Stimulated activated naive CD8-positive, alpha-beta T cell treated with anti-CD3 and anti-CD28 coated beads, Interleukin-15, Interleukin-2, amounts not matched to agents 100 U/mL and 50 U/mL, for 24 hours (primary cell): ENCODE measurements around the gene MYO18B.

Experiments
- ATAC-seq: fragments of 150-1000 bp; cut with Tn5 transposase; one replicate; pipeline ENCODE4 v1.10.0; 2021
- DNase-seq: peaks from one replicate; pipeline ENCODE4 v3.0.0; 2021

The MYO18B gene

GRCh38 chr22:26055693-26056092 lies 313.7 kb downstream of the MYO18B start:
- DNase-seq = no peak
- ATAC-seq = no peak

DNA sequence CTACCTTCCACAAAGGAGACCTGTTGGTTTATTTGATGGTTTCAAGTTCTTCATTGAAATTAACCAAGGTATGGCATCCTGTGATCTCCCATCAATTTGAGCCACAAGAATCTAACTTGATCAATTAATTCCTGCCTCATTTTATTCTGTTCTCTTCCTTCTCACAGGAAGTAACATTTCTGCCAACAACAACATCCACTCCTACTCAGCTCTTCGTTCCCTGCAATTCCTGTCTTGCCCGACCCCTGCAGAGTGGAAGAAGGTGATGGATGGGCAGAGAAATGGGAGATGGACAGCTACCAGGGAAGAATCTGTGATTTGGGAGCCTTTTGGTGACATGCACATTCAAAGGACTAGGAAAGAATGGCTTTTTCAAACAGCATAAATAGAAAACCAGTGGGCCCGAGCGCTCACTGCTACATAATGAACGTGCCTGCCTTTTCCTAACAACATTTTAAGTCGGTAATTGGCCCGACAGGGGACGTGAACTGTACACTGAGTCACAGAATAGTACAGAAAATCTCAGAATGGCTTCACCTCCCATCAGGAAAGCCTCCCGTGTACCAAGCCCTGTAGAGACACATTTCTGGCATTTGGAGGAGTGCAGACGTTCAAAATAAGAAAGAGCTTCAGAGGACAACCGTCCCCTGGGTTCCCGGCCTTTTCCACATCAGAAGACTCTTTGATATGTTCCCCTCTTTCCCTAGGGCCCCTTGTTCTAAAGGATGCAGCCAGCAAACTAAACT lies 314.6 kb downstream of the MYO18B start:
- no peak for ATAC-seq
- DNase-seq = no peak

DNA sequence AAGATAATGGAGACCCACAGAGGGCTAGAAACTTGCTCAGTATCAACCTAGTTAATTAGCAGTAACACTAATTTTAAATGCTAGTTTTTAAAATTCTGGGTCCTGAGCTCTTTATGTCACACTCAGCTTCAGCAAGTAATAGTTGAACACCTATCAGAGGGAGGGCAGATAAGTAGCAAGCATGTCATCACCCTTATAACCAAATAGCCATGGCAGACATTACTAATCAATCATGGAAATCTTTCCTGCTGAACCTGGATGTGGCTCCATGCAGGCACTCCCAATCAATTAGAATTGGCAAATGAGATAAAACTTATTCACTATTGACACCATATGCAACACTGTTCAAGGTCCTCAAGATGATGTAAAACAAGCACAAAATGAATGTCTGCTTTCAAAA lies 315.7 kb downstream of the MYO18B start:
- DNase-seq = no peak
- no peak for ATAC-seq

- no peak for DNase-seq
These were observed 322.1 kb downstream of the MYO18B start for GRCh38 chr22:26064048-26064447.

GRCh38 chr22:26065847-26066246 lies 323.9 kb downstream of the MYO18B start:
- DNase-seq (no peak), ATAC-seq (no peak)

More at GRCh38 chr22:26064048-26064447, 322.1 kb downstream of the MYO18B start:
- ATAC-seq = no peak

DNA sequence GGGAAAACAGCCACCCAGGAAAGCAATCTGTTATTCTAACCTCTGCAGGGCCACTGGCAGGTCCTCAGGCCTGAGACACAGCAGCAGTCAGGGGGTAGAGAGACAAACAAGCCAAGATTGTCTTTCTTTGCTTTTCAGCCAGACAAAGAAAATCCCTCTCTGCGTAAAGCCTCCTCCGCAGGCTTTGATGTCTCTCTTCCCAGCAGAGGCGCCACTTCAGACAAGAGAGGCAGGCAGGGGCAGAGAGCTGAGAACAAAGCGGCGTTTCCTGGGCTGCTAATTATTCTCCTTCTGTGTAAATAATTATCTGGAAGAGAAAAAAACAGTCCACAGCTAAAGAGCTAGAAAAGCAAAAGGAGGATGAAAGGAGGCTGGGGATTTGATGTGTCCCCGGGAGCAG lies 324.5 kb downstream of the MYO18B start:
- ATAC-seq (no peak), DNase-seq (no peak)

DNA sequence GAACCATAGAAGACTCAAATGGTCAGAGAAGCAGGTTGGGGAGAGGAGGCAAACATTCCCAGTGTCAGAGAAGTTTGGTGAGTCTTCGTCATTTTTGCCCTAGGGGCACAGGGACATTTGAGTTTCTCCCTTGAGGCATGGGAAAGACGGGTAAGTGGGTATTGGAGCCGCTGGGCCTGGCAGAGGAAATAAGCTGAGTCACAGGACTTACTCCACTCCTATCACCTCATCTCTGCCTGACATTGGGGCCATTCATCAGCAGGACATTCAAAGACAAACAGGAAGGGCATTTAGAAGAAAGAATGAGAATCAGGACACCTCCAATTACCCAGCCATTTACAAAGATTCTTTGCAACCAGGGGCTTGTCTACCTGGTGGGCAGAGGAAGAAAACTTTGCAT lies 326.6 kb downstream of the MYO18B start:
- no peak for DNase-seq
- ATAC-seq = no peak

- ATAC-seq (no peak), DNase-seq (no peak)
These were observed 330.6 kb downstream of the MYO18B start for GRCh38 chr22:26072621-26073020.

- DNase-seq (no peak), ATAC-seq (no peak)
These were observed 333.3 kb downstream of the MYO18B start for GRCh38 chr22:26075251-26075650.

DNA sequence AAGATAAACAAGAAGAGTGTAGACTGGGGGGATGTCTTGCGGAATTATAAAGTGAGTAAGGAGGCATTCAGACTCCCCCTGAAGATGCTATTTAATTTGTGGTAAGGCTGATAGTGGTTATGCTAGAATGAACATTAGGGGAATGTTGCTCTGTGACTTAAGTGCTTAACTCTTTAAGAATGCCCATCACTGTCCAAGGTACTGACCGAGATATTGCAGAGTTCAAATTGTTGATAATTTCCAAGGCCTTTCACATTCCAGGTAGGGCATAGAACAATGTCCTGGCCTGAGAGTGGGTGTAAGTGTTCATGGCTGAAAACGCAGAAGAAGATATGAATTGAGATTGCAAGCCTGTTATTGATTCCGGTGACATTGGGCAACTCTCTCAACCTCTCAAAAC lies 337.0 kb downstream of the MYO18B start:
- DNase-seq = no peak
- ATAC-seq = no peak
